T-cell (primary cell): ENCODE results near the gene RPL37. TPM values are rescaled to one million over a fixed set of nuclear protein-coding genes. Genes with fewer than 3 reads are reported as not detected.
"Not testable (repeated sequence)": the region's sequence is repeated elsewhere in the genome, so short reads cannot be mapped to it uniquely, and the experiment has no call there.

ENCODE experiments used
- ATAC-seq, 4 experiments: fragments of 200-7000 bp in 3 of 4; fragments of 150-1000 bp in 1 of 4; cut with Tn5 transposase; replicated peaks in 1 of 4; 1 replicate in 3 of 4; 2 replicates in 1 of 4; pipeline ENCODE4 v1.10.0; 2021; ENCODE audit warnings: moderate library complexity in 3 of 4, mild to moderate bottlenecking in 2 of 4, moderate number of reproducible peaks in 1 of 4
- CTCF ChIA-PET, 2 donors: fragments of 300-600 bp; sonication (Branson Sonifier 250); formaldehyde crosslinking; loops; one replicate each; lab custom pipeline; 2022; ENCODE audit warnings: antibody characterized with exemption in 2 of 2; lab: Charles Lee
- POLR2A ChIA-PET, 2 donors: fragments of 300-600 bp; sonication (Branson Sonifier 250); formaldehyde crosslinking; loops; one replicate each; lab custom pipeline; 2022; ENCODE audit warnings: antibody characterized with exemption in 2 of 2; lab: Charles Lee
- DNase-seq, 35 experiments: peaks; one replicate each; pipeline versions ENCODE4 v3.0.0 to v3.0.0-alpha.2; 2013 to 2023
- H3K27ac ChIP-seq: one replicate; pipeline ENCODE4 v1.5.1; 2013; ENCODE audit warnings: low read length
- H3K27me3 ChIP-seq, 2 experiments: replicated peaks in 1 of 2; 1 replicate in 1 of 2; 2 replicates in 1 of 2; pipeline versions ENCODE4 v1.6.1 to v1.7.0; 2013; ENCODE audit warnings: low read length in 1 of 2, mixed read lengths in 1 of 2; ENCODE audit not compliant: control insufficient read depth in 2 of 2, insufficient read depth in 2 of 2; ENCODE audit errors: extremely low read depth in 1 of 2
- H3K36me3 ChIP-seq, 2 donors: 1 replicate in 1 of 2; 2 replicates in 1 of 2; pipeline versions ENCODE4 v1.6.1 to v1.7.0; 2013; ENCODE audit warnings: low read length in 1 of 2; ENCODE audit not compliant: control insufficient read depth in 2 of 2, insufficient read depth in 1 of 2; ENCODE audit errors: extremely low read depth in 1 of 2
- H3K4me1 ChIP-seq, 2 experiments: 1 replicate in 1 of 2; 2 replicates in 1 of 2; pipeline versions ENCODE4 v1.6.1 to v1.7.0; 2013; ENCODE audit warnings: low read length in 2 of 2, mixed read lengths in 1 of 2; ENCODE audit not compliant: insufficient read depth in 2 of 2, control insufficient read depth in 1 of 2; ENCODE audit errors: extremely low read depth in 1 of 2
- H3K4me3 ChIP-seq, 2 donors: 1 replicate in 1 of 2; 2 replicates in 1 of 2; pipeline versions ENCODE4 v1.5.1 to v1.7.0; 2013; ENCODE audit warnings: mild to moderate bottlenecking in 2 of 2, low read length in 1 of 2, moderate library complexity in 1 of 2; ENCODE audit not compliant: control insufficient read depth in 1 of 2; ENCODE audit errors: extremely low read depth in 1 of 2
- H3K9me3 ChIP-seq: 2 replicates; pipeline ENCODE4 v1.7.0; 2013
- H3K27ac Mint-ChIP-seq, 2 donors: one replicate each; pipeline ENCODE4 v1.8.0; 2020 to 2021; ENCODE audit warnings: mild to moderate bottlenecking in 2 of 2, mixed read lengths in 2 of 2
- H3K27me3 Mint-ChIP-seq, 2 donors: one replicate each; pipeline ENCODE4 v1.8.0; 2021 to 2022; ENCODE audit warnings: mixed read lengths in 2 of 2
- H3K36me3 Mint-ChIP-seq: one replicate; pipeline ENCODE4 v1.8.0; 2021; ENCODE audit warnings: mixed read lengths
- H3K4me1 Mint-ChIP-seq, 3 donors: one replicate each; pipeline ENCODE4 v1.8.0; 2020 to 2022; ENCODE audit warnings: mixed read lengths in 3 of 3, mild to moderate bottlenecking in 1 of 3
- H3K4me3 Mint-ChIP-seq, 3 donors: one replicate each; pipeline ENCODE4 v1.8.0; 2020 to 2022; ENCODE audit warnings: mild to moderate bottlenecking in 3 of 3, mixed read lengths in 3 of 3, moderate library complexity in 3 of 3
- H3K9me3 Mint-ChIP-seq, 3 donors: one replicate each; pipeline ENCODE4 v1.8.0; 2020 to 2022; ENCODE audit warnings: mixed read lengths in 3 of 3
- WGBS: methylation state at CpG from one replicate; pipeline ENCODE4 v1.1.5; 2013; ENCODE audit warnings: missing lambda C conversion rate; ENCODE audit not compliant: insufficient coverage; 5-methylcytosine and 5-hydroxymethylcytosine counted together
- total RNA-seq, 35 experiments: library from RNA in 6 of 35; stranded (reverse) in 6 of 35; fragments of 120-200 nt in 1 of 35; gene quantifications; one replicate each; pipeline versions ENCODE4 v1.2.1 to v1.2.4 and lab custom pipeline; 2013 to 2026

The RPL37 gene
- total RNA-seq, 5 donors from 2014 or later (not counting 1 experiment from before 2014, with no cell fraction given), result 2,003 to 2,190 (median 2,100) TPM

- H3K36me3 Mint-ChIP-seq, CTCF ChIA-PET, H3K4me1 Mint-ChIP-seq, H3K4me3 Mint-ChIP-seq, DNase-seq, H3K27me3 Mint-ChIP-seq, H3K27me3 ChIP-seq, H3K27ac Mint-ChIP-seq, ATAC-seq, H3K9me3 ChIP-seq, H3K36me3 ChIP-seq, H3K27ac ChIP-seq, H3K4me1 ChIP-seq, H3K4me3 ChIP-seq, POLR2A ChIA-PET: not testable (repeated sequence)
- peaks cover 8 to 13% (median 8%) of the 10 kb centered on the region in 3 donors for H3K9me3 Mint-ChIP-seq
- WGBS, result 44% methylated on average over 1 of the region's 5 CpGs
Measured at GRCh38 chr5:40865004-40865403, 30.0 kb upstream of the RPL37 start.

- Mint-ChIP-seq H3K4me1 (no peaks in the 10 kb centered on the region), H3K36me3 (peaks cover 7% of the 10 kb centered on the region), H3K9me3 (peaks cover 8 to 13% (median 8%) of the 10 kb centered on the region in 3 donors), H3K27ac (no peak overlapping the region), H3K4me3 (no peak overlapping the region), H3K27me3 (no peaks in the 10 kb centered on the region)
- Histone ChIP-seq H3K36me3 (no peaks in the 10 kb centered on the region), H3K27me3 (no peaks in the 10 kb centered on the region), H3K9me3 (no peaks in the 10 kb centered on the region), H3K4me3 (no peak overlapping the region), H3K4me1 (no peaks in the 10 kb centered on the region), H3K27ac (no peak overlapping the region)
- ATAC-seq (no peak), DNase-seq (no peak)
- CTCF ChIA-PET, result no interaction called here
- POLR2A ChIA-PET, result no interaction called here
Measured at GRCh38 chr5:40860711-40861110, 25.7 kb upstream of the RPL37 start.

- no peak overlapping the region for H3K4me3 ChIP-seq
- DNase-seq (no peak), ATAC-seq (no peak)
- no peaks in the 10 kb centered on the region for H3K9me3 ChIP-seq
- H3K27ac ChIP-seq, result no peak overlapping the region
- H3K27me3 ChIP-seq, result no peaks in the 10 kb centered on the region
- H3K4me1 Mint-ChIP-seq, result peaks cover 0 to 6% (median 5%) of the 10 kb centered on the region in 3 donors
- no peaks in the 10 kb centered on the region for H3K27me3 Mint-ChIP-seq
- 82% methylated on average over 3 of the region's 4 CpGs for WGBS
- ChIA-PET POLR2A (no interaction called here), CTCF (no interaction called here)
- H3K4me1 ChIP-seq, result no peaks in the 10 kb centered on the region
- H3K36me3 Mint-ChIP-seq, result peaks cover 22% of the 10 kb centered on the region
- H3K36me3 ChIP-seq, result no peaks in the 10 kb centered on the region
- H3K9me3 Mint-ChIP-seq, result no peaks in the 10 kb centered on the region
- H3K4me3 Mint-ChIP-seq, result no peak overlapping the region
- no peak overlapping the region for H3K27ac Mint-ChIP-seq
Measured at GRCh38 chr5:40853632-40854192, 18.7 kb upstream of the RPL37 start.

GRCh38 chr5:40847525-40847924 lies 12.5 kb upstream of the RPL37 start:
- no peak overlapping the region for H3K4me3 ChIP-seq
- ATAC-seq (no peak), DNase-seq (no peak)
- H3K9me3 Mint-ChIP-seq, result no peaks in the 10 kb centered on the region
- peaks cover 15% of the 10 kb centered on the region for H3K36me3 Mint-ChIP-seq
- no peak overlapping the region for H3K27ac Mint-ChIP-seq
- no peaks in the 10 kb centered on the region for H3K36me3 ChIP-seq
- WGBS, result no CpG with 5 or more reads among the region's 1 CpG
- POLR2A ChIA-PET, result interaction anchor here in 1 of 2 donors (0.7 kb wide), 1 partner anchor 1065 kb away, joined by 4 read pairs; no protein-coding TSS in a partner anchor
- H3K27ac ChIP-seq, result no peak overlapping the region
- no peak overlapping the region for H3K4me3 Mint-ChIP-seq
- peaks cover 7 to 27% (median 11%) of the 10 kb centered on the region in 3 donors for H3K4me1 Mint-ChIP-seq
- H3K27me3 Mint-ChIP-seq, result peaks cover 0 to 6% of the 10 kb centered on the region in 2 donors
- no peaks in the 10 kb centered on the region for H3K4me1 ChIP-seq
- H3K9me3 ChIP-seq, result no peaks in the 10 kb centered on the region
- CTCF ChIA-PET, result no interaction called here
- peaks cover 0 to 3% of the 10 kb centered on the region in 2 experiments for H3K27me3 ChIP-seq

- Mint-ChIP-seq H3K27ac (no peak overlapping the region), H3K9me3 (no peaks in the 10 kb centered on the region)
Measured at GRCh38 chr5:40846371-40846770, 11.3 kb upstream of the RPL37 start.

GRCh38 chr5:40844565-40844964 lies 9.5 kb upstream of the RPL37 start:
- ChIA-PET POLR2A (no interaction called here), CTCF (interaction anchor here (0.6 to 0.7 kb wide), 3 partner anchors 23 to 235 kb away, joined by 3 to 5 read pairs (median 5); no protein-coding TSS in a partner anchor)
- Mint-ChIP-seq H3K4me1 (peaks cover 20 to 43% (median 23%) of the 10 kb centered on the region in 3 donors), H3K36me3 (peaks cover 10% of the 10 kb centered on the region), H3K9me3 (no peaks in the 10 kb centered on the region), H3K4me3 (no peak overlapping the region), H3K27ac (no peak overlapping the region), H3K27me3 (peaks cover 4 to 10% of the 10 kb centered on the region in 2 donors)
- no peak for DNase-seq
- Histone ChIP-seq H3K4me3 (no peak overlapping the region), H3K27me3 (peaks cover 0 to 3% of the 10 kb centered on the region in 2 experiments), H3K36me3 (no peaks in the 10 kb centered on the region), H3K9me3 (no peaks in the 10 kb centered on the region), H3K27ac (no peak overlapping the region), H3K4me1 (peaks cover 0 to 2% of the 10 kb centered on the region in 2 experiments)
- ATAC-seq, result no peak
- WGBS, result no CpG with 5 or more reads among the region's 4 CpGs

More at GRCh38 chr5:40846371-40846770, 11.3 kb upstream of the RPL37 start:
- ATAC-seq (no peak), DNase-seq (no peak)
- Histone ChIP-seq H3K4me3 (no peak overlapping the region), H3K27ac (no peak overlapping the region), H3K9me3 (no peaks in the 10 kb centered on the region), H3K4me1 (no peaks in the 10 kb centered on the region), H3K36me3 (no peaks in the 10 kb centered on the region), H3K27me3 (peaks cover 0 to 3% of the 10 kb centered on the region in 2 experiments)
- Mint-ChIP-seq H3K36me3 (peaks cover 10% of the 10 kb centered on the region), H3K4me3 (no peak overlapping the region), H3K27me3 (peaks cover 2 to 8% of the 10 kb centered on the region in 2 donors), H3K4me1 (peaks cover 15 to 37% (median 18%) of the 10 kb centered on the region in 3 donors)
- CTCF ChIA-PET, result interaction anchor here in 1 of 2 donors (0.7 kb wide), 1 partner anchor 59 kb away, joined by 3 read pairs; no protein-coding TSS in a partner anchor
- 93% methylated on average over 2 of the region's 2 CpGs for WGBS
- POLR2A ChIA-PET, result no interaction called here
